Muscle layer of colon (tissue), 2 donors: Measurements from ENCODE around the gene OR1K1.

Experiments
- H3K27ac ChIP-seq: one replicate; pipeline ENCODE4 v1.7.0; 2013; ENCODE audit warnings: low read depth, mild to moderate bottlenecking, low read length, moderate library complexity
- H3K27me3 ChIP-seq, 2 donors: one replicate each; pipeline ENCODE4 v1.7.0; 2013; ENCODE audit warnings: low read length in 2 of 2, mild to moderate bottlenecking in 2 of 2; ENCODE audit not compliant: insufficient read depth in 2 of 2, control insufficient read depth in 1 of 2
- H3K36me3 ChIP-seq: one replicate; pipeline ENCODE4 v1.7.0; 2013; ENCODE audit warnings: mild to moderate bottlenecking, low read length; ENCODE audit not compliant: insufficient read depth
- H3K4me1 ChIP-seq: one replicate; pipeline ENCODE4 v1.7.0; 2013; ENCODE audit warnings: mild to moderate bottlenecking, low read length; ENCODE audit not compliant: insufficient read depth
- H3K4me3 ChIP-seq, 2 donors: one replicate each; pipeline ENCODE4 v1.7.0; 2013; ENCODE audit warnings: low read length in 2 of 2, low read depth in 1 of 2, mild to moderate bottlenecking in 1 of 2, moderate library complexity in 1 of 2
- H3K9ac ChIP-seq: one replicate; pipeline ENCODE4 v1.7.0; 2013; ENCODE audit warnings: low read length
- H3K9me3 ChIP-seq: one replicate; pipeline ENCODE4 v1.7.0; 2013; ENCODE audit warnings: mild to moderate bottlenecking, low read length
- donor health status: abdominal sarcoma.
- donor health status: Adenocarcinoma of cecum.

The OR1K1 gene

DNA sequence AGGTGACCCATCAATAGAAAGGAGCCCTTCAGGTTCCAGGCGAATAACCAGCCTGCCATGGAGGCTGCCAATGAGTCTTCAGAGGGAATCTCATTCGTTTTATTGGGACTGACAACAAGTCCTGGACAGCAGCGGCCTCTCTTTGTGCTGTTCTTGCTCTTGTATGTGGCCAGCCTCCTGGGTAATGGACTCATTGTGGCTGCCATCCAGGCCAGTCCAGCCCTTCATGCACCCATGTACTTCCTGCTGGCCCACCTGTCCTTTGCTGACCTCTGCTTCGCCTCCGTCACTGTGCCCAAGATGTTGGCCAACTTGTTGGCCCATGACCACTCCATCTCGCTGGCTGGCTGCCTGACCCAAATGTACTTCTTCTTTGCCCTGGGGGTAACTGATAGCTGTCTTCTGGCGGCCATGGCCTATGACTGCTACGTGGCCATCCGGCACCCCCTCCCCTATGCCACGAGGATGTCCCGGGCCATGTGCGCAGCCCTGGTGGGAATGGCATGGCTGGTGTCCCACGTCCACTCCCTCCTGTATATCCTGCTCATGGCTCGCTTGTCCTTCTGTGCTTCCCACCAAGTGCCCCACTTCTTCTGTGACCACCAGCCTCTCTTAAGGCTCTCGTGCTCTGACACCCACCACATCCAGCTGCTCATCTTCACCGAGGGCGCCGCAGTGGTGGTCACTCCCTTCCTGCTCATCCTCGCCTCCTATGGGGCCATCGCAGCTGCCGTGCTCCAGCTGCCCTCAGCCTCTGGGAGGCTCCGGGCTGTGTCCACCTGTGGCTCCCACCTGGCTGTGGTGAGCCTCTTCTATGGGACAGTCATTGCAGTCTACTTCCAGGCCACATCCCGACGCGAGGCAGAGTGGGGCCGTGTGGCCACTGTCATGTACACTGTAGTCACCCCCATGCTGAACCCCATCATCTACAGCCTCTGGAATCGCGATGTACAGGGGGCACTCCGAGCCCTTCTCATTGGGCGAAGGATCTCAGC lies at the start of gene OR1K1:
Gene OR1K1 (plus strand): TSS at position 58 of the 995 bp plus-strand sequence. CDS start 0 bp downstream, at position 58.
- Histone ChIP-seq H3K27ac (no peak within 1 kb of the TSS), H3K9me3 (no peaks in the 10 kb centered on the region), H3K9ac (no peak within 1 kb of the TSS), H3K4me3 (no peak within 1 kb of the TSS), H3K36me3 (no peaks in the 10 kb centered on the region), H3K27me3 (no peaks in the 10 kb centered on the region), H3K4me1 (no peaks in the 10 kb centered on the region)

- Histone ChIP-seq H3K27ac (no peak overlapping the region), H3K9me3 (peaks cover 3% of the 10 kb centered on the region), H3K27me3 (no peaks in the 10 kb centered on the region), H3K4me3 (no peak overlapping the region), H3K36me3 (no peaks in the 10 kb centered on the region), H3K9ac (no peak overlapping the region), H3K4me1 (no peaks in the 10 kb centered on the region)
Observed at GRCh38 chr9:122754825-122755224, 45.1 kb upstream of the OR1K1 start.

DNA sequence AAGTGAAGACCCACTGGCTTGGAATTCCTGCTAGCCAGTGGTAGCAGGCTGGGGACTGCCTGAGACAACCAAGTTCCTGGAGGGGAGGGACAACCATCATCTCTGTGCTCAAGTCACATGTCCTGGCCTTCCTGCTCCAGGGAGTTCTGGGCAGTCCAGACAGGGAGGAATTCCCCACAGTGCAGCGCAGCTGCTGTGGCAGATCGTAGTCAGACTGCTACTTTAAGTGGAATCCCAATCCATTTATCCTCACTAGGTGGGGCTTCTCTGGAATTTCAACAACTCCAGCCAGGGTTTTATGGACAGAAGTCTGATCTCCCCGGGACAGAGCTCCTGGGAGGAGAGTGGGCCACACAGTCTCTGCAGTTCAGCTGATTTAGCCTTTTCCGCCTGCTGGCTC lies 32.1 kb upstream of the OR1K1 start:
- Histone ChIP-seq H3K27me3 (no peaks in the 10 kb centered on the region), H3K36me3 (no peaks in the 10 kb centered on the region), H3K9me3 (no peaks in the 10 kb centered on the region), H3K27ac (no peak overlapping the region), H3K4me1 (no peaks in the 10 kb centered on the region), H3K9ac (no peak overlapping the region), H3K4me3 (no peak overlapping the region)

GRCh38 chr9:122777052-122777451 lies 22.9 kb upstream of the OR1K1 start:
- Histone ChIP-seq H3K9me3 (no peaks in the 10 kb centered on the region), H3K4me3 (no peak overlapping the region), H3K27me3 (no peaks in the 10 kb centered on the region), H3K27ac (no peak overlapping the region), H3K4me1 (no peaks in the 10 kb centered on the region), H3K9ac (no peak overlapping the region), H3K36me3 (no peaks in the 10 kb centered on the region)

DNA sequence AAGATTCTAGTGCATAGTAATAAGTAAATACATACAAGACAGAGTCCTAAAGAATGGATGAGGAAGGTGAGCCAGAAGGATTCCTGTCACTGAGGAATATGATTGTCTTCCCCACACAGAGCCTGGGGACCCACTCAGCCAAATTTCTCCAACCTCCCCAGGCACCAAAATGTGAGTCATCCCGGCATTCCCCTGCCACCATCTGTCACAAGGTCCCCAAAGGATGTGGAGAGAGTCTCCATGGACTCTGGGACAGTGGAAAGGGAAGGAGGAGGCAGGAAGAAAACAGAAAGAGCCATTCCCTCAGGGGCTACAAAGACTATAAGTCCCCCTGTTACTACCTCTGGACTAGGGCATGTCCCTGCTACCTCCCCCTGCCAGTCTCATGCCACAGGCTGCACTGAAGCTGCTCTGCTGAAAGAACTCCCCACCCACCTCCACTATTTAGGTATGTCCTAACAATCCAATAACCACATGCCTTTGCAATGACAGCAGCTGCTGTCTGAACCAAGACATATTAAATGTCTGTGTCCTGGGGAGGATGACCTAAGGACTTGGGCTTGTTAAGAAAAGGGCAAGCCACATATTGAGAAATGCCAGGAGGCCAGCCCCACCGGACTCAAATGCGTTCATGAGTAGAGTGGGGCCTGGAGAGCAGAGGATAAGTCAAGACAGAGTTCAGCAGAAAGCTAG lies 21.8 kb upstream of the OR1K1 start:
- Histone ChIP-seq H3K9ac (no peak overlapping the region), H3K4me3 (no peak overlapping the region), H3K27ac (no peak overlapping the region), H3K27me3 (no peaks in the 10 kb centered on the region), H3K36me3 (no peaks in the 10 kb centered on the region), H3K9me3 (no peaks in the 10 kb centered on the region), H3K4me1 (no peaks in the 10 kb centered on the region)

DNA sequence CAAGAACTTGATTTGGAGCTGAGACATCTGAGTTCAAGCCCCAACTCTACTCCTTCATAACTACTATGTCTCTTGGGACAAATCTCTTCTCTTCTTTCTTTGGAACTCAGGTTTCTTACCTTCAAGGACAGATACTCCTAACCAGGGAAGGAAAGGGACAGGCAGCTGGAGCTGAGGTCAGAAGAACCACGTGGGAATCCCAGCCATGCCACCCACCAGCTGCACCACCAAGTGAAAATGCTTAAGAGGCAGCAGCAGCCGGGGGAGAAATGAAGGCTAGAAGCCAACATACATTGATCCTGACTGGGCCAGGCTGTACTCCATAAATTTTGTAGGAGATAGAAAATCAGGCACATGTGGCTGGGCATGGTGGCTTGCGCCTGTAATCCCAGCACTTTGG lies 20.7 kb upstream of the OR1K1 start:
- H3K9ac ChIP-seq, result no peak overlapping the region
- no peak overlapping the region for H3K4me3 ChIP-seq
- no peaks in the 10 kb centered on the region for H3K9me3 ChIP-seq
- H3K27ac ChIP-seq, result no peak overlapping the region
- no peaks in the 10 kb centered on the region for H3K36me3 ChIP-seq
- H3K4me1 ChIP-seq, result no peaks in the 10 kb centered on the region
- no peaks in the 10 kb centered on the region for H3K27me3 ChIP-seq

DNA sequence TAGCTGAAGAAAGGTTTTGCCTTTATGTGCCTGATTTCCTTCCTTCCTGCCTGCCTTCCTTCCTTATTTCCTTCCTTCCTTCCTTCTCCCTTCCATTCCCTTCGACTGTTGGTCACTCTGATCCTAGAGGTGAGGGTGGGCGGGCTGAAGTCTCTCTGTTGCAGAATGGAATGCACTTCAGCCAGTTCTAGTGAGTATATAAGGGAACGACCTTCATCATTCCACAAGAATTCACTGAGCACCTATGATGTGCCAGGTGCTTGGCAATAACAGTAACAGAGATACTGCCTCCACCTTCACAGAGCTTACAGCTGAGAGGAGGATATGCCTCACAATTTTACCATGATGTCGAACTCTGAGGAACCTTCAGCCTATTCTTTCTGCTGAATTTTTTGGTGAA lies 19.9 kb upstream of the OR1K1 start:
- Histone ChIP-seq H3K4me3 (no peak overlapping the region), H3K27ac (no peak overlapping the region)

GRCh38 chr9:122781671-122782070 lies 18.3 kb upstream of the OR1K1 start:
- Histone ChIP-seq H3K9me3 (no peaks in the 10 kb centered on the region), H3K27ac (no peak overlapping the region), H3K4me1 (no peaks in the 10 kb centered on the region), H3K27me3 (no peaks in the 10 kb centered on the region), H3K36me3 (no peaks in the 10 kb centered on the region), H3K4me3 (no peak overlapping the region), H3K9ac (no peak overlapping the region)

More for the DNA sequence above, 19.9 kb upstream of the OR1K1 start:
- Histone ChIP-seq H3K27me3 (no peaks in the 10 kb centered on the region), H3K9me3 (no peaks in the 10 kb centered on the region), H3K36me3 (no peaks in the 10 kb centered on the region), H3K4me1 (no peaks in the 10 kb centered on the region), H3K9ac (no peak overlapping the region)

GRCh38 chr9:122785269-122785668 lies 14.7 kb upstream of the OR1K1 start:
- Histone ChIP-seq H3K27me3 (no peaks in the 10 kb centered on the region), H3K9me3 (no peaks in the 10 kb centered on the region), H3K4me3 (no peak overlapping the region)

DNA sequence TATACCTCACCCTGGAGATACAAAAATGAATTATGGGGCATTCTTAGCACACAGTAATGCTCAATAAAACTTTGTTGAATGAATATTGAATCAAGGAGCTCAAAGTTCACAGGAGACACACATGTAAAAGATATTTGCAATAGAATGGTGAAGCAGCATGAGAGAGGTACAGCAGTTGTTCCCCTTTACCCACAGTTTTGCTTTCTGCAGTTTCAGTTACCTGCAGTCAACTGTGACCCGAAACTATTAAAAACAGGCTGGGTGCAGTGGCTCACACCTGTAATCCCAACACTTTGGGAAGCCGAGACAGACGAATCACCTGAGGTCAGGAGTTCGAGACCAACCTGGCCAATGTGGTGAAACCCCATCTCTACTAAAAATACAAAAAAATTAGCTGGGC lies 13.6 kb upstream of the OR1K1 start:
- no peaks in the 10 kb centered on the region for H3K27me3 ChIP-seq
- H3K9me3 ChIP-seq, result no peaks in the 10 kb centered on the region
- no peak overlapping the region for H3K9ac ChIP-seq
- no peaks in the 10 kb centered on the region for H3K36me3 ChIP-seq
- H3K4me1 ChIP-seq, result no peaks in the 10 kb centered on the region
- no peak overlapping the region for H3K27ac ChIP-seq
- H3K4me3 ChIP-seq, result no peak overlapping the region

More at GRCh38 chr9:122785269-122785668, 14.7 kb upstream of the OR1K1 start:
- H3K4me1 ChIP-seq, result no peaks in the 10 kb centered on the region
- H3K27ac ChIP-seq, result no peak overlapping the region
- no peak overlapping the region for H3K9ac ChIP-seq
- no peaks in the 10 kb centered on the region for H3K36me3 ChIP-seq

GRCh38 chr9:122788831-122789230 lies 11.1 kb upstream of the OR1K1 start, which contains the start of gene OR5C1:
OR5C1 (plus strand) TSS chr9:122788933; CDS start chr9:122788933, 0 bp downstream.
- Histone ChIP-seq H3K27me3 (no peaks in the 10 kb centered on the region), H3K4me3 (no peak within 1 kb of the TSS), H3K27ac (no peak within 1 kb of the TSS), H3K9me3 (no peaks in the 10 kb centered on the region), H3K9ac (no peak within 1 kb of the TSS), H3K36me3 (no peaks in the 10 kb centered on the region), H3K4me1 (no peaks in the 10 kb centered on the region)
